Fibroblast of lung (primary cell): ENCODE data around the gene CMBL. TPM values are rescaled to one million over a fixed set of nuclear protein-coding genes. Genes with fewer than 3 reads are reported as not detected.

Experiments
- DNase-seq, 2 donors: peaks; one replicate each; pipeline versions ENCODE4 v3.0.0 to v3.0.0-alpha.2; 2010; ENCODE audit warnings: low read depth in 2 of 2
- H2AFZ ChIP-seq: 2 replicates; pipeline ENCODE4 v1.5.1; 2012; ENCODE audit warnings: low read length, control low read depth, inconsistent platforms
- H3K27ac ChIP-seq: 2 replicates; pipeline ENCODE4 v1.5.1; 2011; ENCODE audit warnings: low read length, control low read depth; ENCODE audit not compliant: insufficient read depth
- H3K27me3 ChIP-seq: 2 replicates; pipeline ENCODE4 v1.5.1; 2011; ENCODE audit warnings: mild to moderate bottlenecking, low read length; ENCODE audit not compliant: control insufficient read depth, insufficient read depth
- H3K36me3 ChIP-seq: 2 replicates; pipeline ENCODE4 v1.5.1; 2011; ENCODE audit warnings: low read length; ENCODE audit not compliant: control insufficient read depth, insufficient read depth
- H3K4me1 ChIP-seq: 2 replicates; pipeline ENCODE4 v1.5.1; 2011; ENCODE audit warnings: low read length; ENCODE audit not compliant: control insufficient read depth, insufficient read depth; ENCODE audit errors: extremely low read depth
- H3K4me2 ChIP-seq: 2 replicates; pipeline ENCODE4 v1.5.1; 2011; ENCODE audit warnings: low read length, control low read depth; ENCODE audit not compliant: insufficient read depth; ENCODE audit errors: extremely low read depth
- H3K4me3 ChIP-seq, 4 experiments: fragments of 200-600 bp in 1 of 4; sonication (generic) in 1 of 4; replicated peaks in 1 of 4; 2 replicates each; pipeline ENCODE4 v1.5.1; 2011 to 2016; ENCODE audit warnings: low read length in 4 of 4, low read depth in 3 of 4, mild to moderate bottlenecking in 3 of 4, control low read depth in 2 of 4, inconsistent platforms in 1 of 4, mixed read lengths in 1 of 4; ENCODE audit not compliant: insufficient read depth in 1 of 4; ENCODE audit errors: control extremely low read depth in 1 of 4
- H3K79me2 ChIP-seq: 2 replicates; pipeline ENCODE4 v1.5.1; 2012; ENCODE audit warnings: mild to moderate bottlenecking, low read length, inconsistent platforms; ENCODE audit not compliant: control insufficient read depth, insufficient read depth
- H3K9ac ChIP-seq: 2 replicates; pipeline ENCODE4 v1.5.1; 2011; ENCODE audit warnings: mild to moderate bottlenecking, low read length, control low read depth; ENCODE audit not compliant: insufficient read depth
- H3K9me3 ChIP-seq: 2 replicates; pipeline ENCODE4 v1.5.1; 2012; ENCODE audit warnings: low read depth, low read length; ENCODE audit not compliant: control insufficient read depth, insufficient read depth
- H4K20me1 ChIP-seq: 2 replicates; pipeline ENCODE4 v1.5.1; 2011; ENCODE audit warnings: low read length; ENCODE audit not compliant: control insufficient read depth, insufficient read depth; ENCODE audit errors: extremely low read depth
- EZH2 ChIP-seq: IDR thresholded peaks from 2 replicates; pipeline ENCODE4 v1.5.1; 2012; ENCODE audit warnings: low read length, control low read depth, mild to moderate bottlenecking; ENCODE audit errors: missing control alignments
- polyA plus RNA-seq, 2 donors: library from polyadenylated mRNA; depleted of rRNA in 1 of 2; stranded (reverse) in 1 of 2; unstranded in 1 of 2; fragments of >200 nt; gene quantifications; 2 replicates each; pipeline ENCODE4 v1.2.1, GENCODE V29; 2011 to 2012; ENCODE audit warnings: missing spikeins in 1 of 2
- total RNA-seq: library from RNA; depleted of rRNA; stranded (reverse); fragments of >200 nt; gene quantifications from 2 replicates; pipeline ENCODE4 v1.2.1, GENCODE V29; 2014
- TF ChIP-seq, protein P1 (sequence below), 2 donors: IDR thresholded peaks in 1 of 2; conservative IDR thresholded peaks in 1 of 2; 1 replicate in 1 of 2; 2 replicates in 1 of 2; pipeline ENCODE4 v1.5.1; 2011 to 2012; ENCODE audit warnings: low read length in 2 of 2, control low read depth in 1 of 2, inconsistent platforms in 1 of 2, low read depth in 1 of 2, mild to moderate bottlenecking in 1 of 2

CMBL gene
- total and polyA plus RNA-seq, 2 donors (not counting 1 experiment from before 2014, with no cell fraction given) = 18.6 to 20.8 TPM

DNA sequence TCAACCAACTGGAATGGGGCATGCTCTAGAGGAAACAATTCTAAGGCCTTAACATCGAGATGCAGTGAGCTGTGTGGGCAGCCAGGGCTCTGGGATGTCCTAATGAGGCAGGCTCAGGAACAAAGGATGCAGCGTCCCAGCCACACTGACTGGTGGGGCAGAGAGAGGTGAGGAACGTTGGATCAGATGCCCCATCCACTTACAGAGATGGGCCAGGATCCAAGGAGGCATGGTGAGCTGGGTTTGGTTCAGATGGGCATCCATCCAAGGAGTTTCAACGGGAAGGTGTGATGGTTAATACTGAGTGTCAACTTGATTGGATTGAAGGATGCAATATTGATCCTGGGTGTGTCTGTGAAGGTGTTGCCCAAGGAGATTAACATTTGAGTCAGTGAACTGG lies 30.3 kb upstream of the CMBL start:
- Histone ChIP-seq H4K20me1 (no peaks in the 10 kb centered on the region), H3K4me1 (peaks cover 2% of the 10 kb centered on the region), H3K79me2 (no peaks in the 10 kb centered on the region), H3K9ac (no peak overlapping the region), H3K9me3 (no peaks in the 10 kb centered on the region), H3K36me3 (no peaks in the 10 kb centered on the region), H3K27ac (no peak overlapping the region), H3K27me3 (no peaks in the 10 kb centered on the region), H3K4me3 (no peak overlapping the region), H2AFZ (no peak overlapping the region), H3K4me2 (no peak overlapping the region)
- TF ChIP-seq, protein P1, sequence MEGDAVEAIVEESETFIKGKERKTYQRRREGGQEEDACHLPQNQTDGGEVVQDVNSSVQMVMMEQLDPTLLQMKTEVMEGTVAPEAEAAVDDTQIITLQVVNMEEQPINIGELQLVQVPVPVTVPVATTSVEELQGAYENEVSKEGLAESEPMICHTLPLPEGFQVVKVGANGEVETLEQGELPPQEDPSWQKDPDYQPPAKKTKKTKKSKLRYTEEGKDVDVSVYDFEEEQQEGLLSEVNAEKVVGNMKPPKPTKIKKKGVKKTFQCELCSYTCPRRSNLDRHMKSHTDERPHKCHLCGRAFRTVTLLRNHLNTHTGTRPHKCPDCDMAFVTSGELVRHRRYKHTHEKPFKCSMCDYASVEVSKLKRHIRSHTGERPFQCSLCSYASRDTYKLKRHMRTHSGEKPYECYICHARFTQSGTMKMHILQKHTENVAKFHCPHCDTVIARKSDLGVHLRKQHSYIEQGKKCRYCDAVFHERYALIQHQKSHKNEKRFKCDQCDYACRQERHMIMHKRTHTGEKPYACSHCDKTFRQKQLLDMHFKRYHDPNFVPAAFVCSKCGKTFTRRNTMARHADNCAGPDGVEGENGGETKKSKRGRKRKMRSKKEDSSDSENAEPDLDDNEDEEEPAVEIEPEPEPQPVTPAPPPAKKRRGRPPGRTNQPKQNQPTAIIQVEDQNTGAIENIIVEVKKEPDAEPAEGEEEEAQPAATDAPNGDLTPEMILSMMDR (conservative IDR thresholded peaks at IDR 0.05 in 1 of 2, IDR thresholded peaks at IDR 0.05 in 1 of 2; ENCODE audit: low read depth in 1 of 2, low read length in 2 of 2) = no peak
- TF ChIP-seq EZH2 = no peak
- no peak for DNase-seq

- Histone ChIP-seq H3K27ac (no peak overlapping the region), H2AFZ (no peak overlapping the region), H3K79me2 (no peaks in the 10 kb centered on the region), H3K27me3 (no peaks in the 10 kb centered on the region), H3K9ac (no peak overlapping the region), H3K4me1 (peaks cover 2% of the 10 kb centered on the region), H3K36me3 (no peaks in the 10 kb centered on the region), H4K20me1 (no peaks in the 10 kb centered on the region), H3K4me2 (no peak overlapping the region), H3K4me3 (no peak overlapping the region), H3K9me3 (no peaks in the 10 kb centered on the region)
- DNase-seq = no peak
- no peak for TF ChIP-seq EZH2
- TF ChIP-seq, protein P1 (conservative IDR thresholded peaks at IDR 0.05 in 1 of 2, IDR thresholded peaks at IDR 0.05 in 1 of 2; ENCODE audit: low read depth in 1 of 2, low read length in 2 of 2) = no peak
These were observed 29.4 kb upstream of the CMBL start for GRCh38 chr5:10337107-10337506.

- no peak overlapping the region for H3K4me3 ChIP-seq
- no peak overlapping the region for H3K9ac ChIP-seq
- no peak overlapping the region for H2AFZ ChIP-seq
- H3K4me2 ChIP-seq = no peak overlapping the region
- H3K27me3 ChIP-seq = no peaks in the 10 kb centered on the region
- no peaks in the 10 kb centered on the region for H4K20me1 ChIP-seq
- H3K36me3 ChIP-seq = no peaks in the 10 kb centered on the region
- no peak for DNase-seq
- H3K4me1 ChIP-seq = peaks cover 13% of the 10 kb centered on the region
- no peaks in the 10 kb centered on the region for H3K9me3 ChIP-seq
- TF ChIP-seq EZH2 = no peak
- TF ChIP-seq, protein P1 (conservative IDR thresholded peaks at IDR 0.05 in 1 of 2, IDR thresholded peaks at IDR 0.05 in 1 of 2; ENCODE audit: low read depth in 1 of 2, low read length in 2 of 2) = no peak
- no peaks in the 10 kb centered on the region for H3K79me2 ChIP-seq
- H3K27ac ChIP-seq = no peak overlapping the region
These were observed 28.2 kb upstream of the CMBL start for GRCh38 chr5:10335711-10336470.
